Measurements from ENCODE around the gene RASSF9. TPM values are rescaled to one million over a fixed set of nuclear protein-coding genes. Genes with fewer than 3 reads are reported as not detected.
A peak's percentile ranks its signal among the peaks of the same experiment; 100 is the strongest.

Gene RASSF9
- total RNA-seq, 4 donors from 2014 or later = 1.2 to 3.6 (median 2.1) TPM

GRCh38 chr12:85833579-85833978 is 2.6 kb downstream of the RASSF9 start:
- intact Hi-C loops (cut with DNase I) = no loop called here
- H3K27me3 ChIP-seq = no peaks in the 10 kb centered on the region
- H3K9me3 ChIP-seq = no peaks in the 10 kb centered on the region
- no peak overlapping the region for H3K27ac ChIP-seq (replicated peaks in 1 of 4)
- H3K36me3 ChIP-seq = no peaks in the 10 kb centered on the region
- no peak for DNase-seq (ENCODE audit: extremely low spot score)
- H3K4me3 ChIP-seq = peak overlapping the region in 1 of 4 donors; percentile 3
- peaks cover 10 to 22% (median 16%) of the 10 kb centered on the region in 4 donors for H3K4me1 ChIP-seq
- no peak for TF ChIP-seq POLR2A (IDR thresholded peaks at IDR 0.05; ENCODE audit: low read depth)
- TF ChIP-seq EP300 (IDR thresholded peaks at IDR 0.05) = no peak
- TF ChIP-seq POLR2AphosphoS5 (IDR thresholded peaks at IDR 0.05) = no peak
- no peak for TF ChIP-seq CTCF (IDR thresholded peaks at IDR 0.05)

GRCh38 chr12:85831327-85831990 is 4.8 kb downstream of the RASSF9 start:
- Histone ChIP-seq H3K9me3 (no peaks in the 10 kb centered on the region), H3K4me1 (peaks cover 8 to 17% (median 10%) of the 10 kb centered on the region in 4 donors), H3K4me3 (no peak overlapping the region), H3K36me3 (no peaks in the 10 kb centered on the region), H3K27me3 (no peaks in the 10 kb centered on the region), H3K27ac (replicated peaks in 1 of 4) (no peak overlapping the region)
- intact Hi-C loops (cut with DNase I) = no loop called here
- no peak for TF ChIP-seq POLR2A (IDR thresholded peaks at IDR 0.05; ENCODE audit: low read depth)
- TF ChIP-seq POLR2AphosphoS5 (IDR thresholded peaks at IDR 0.05) = no peak
- TF ChIP-seq EP300 (IDR thresholded peaks at IDR 0.05) = no peak
- no peak for TF ChIP-seq CTCF (IDR thresholded peaks at IDR 0.05)
- 74% methylated on average over 2 of the region's 2 CpGs for WGBS
- no peak for DNase-seq (ENCODE audit: extremely low spot score)

GRCh38 chr12:85829391-85829790 is 6.8 kb downstream of the RASSF9 start:
- no peaks in the 10 kb centered on the region for H3K9me3 ChIP-seq
- intact Hi-C loops (cut with DNase I) = no loop called here

GRCh38 chr12:85828576-85828975 is 7.6 kb downstream of the RASSF9 start:
- no peaks in the 10 kb centered on the region for H3K9me3 ChIP-seq

More at GRCh38 chr12:85829391-85829790, 6.8 kb downstream of the RASSF9 start:
- peaks cover 0 to 7% (median 2%) of the 10 kb centered on the region in 4 donors for H3K4me1 ChIP-seq
- no peak overlapping the region for H3K4me3 ChIP-seq
- H3K36me3 ChIP-seq = no peaks in the 10 kb centered on the region
- 85% methylated on average over 2 of the region's 2 CpGs for WGBS
- DNase-seq (ENCODE audit: extremely low spot score) = no peak
- H3K27me3 ChIP-seq = no peaks in the 10 kb centered on the region
- no peak overlapping the region for H3K27ac ChIP-seq (replicated peaks in 1 of 4)
- TF ChIP-seq CTCF (IDR thresholded peaks at IDR 0.05) (no peak), POLR2A (IDR thresholded peaks at IDR 0.05; ENCODE audit: low read depth) (no peak), EP300 (IDR thresholded peaks at IDR 0.05) (no peak), POLR2AphosphoS5 (IDR thresholded peaks at IDR 0.05) (no peak)

More at GRCh38 chr12:85828576-85828975, 7.6 kb downstream of the RASSF9 start:
- peaks cover 0 to 4% (median 2%) of the 10 kb centered on the region in 4 donors for H3K4me1 ChIP-seq
- intact Hi-C loops (cut with DNase I) = no loop called here
- no peak overlapping the region for H3K27ac ChIP-seq (replicated peaks in 1 of 4)
- TF ChIP-seq POLR2A (IDR thresholded peaks at IDR 0.05; ENCODE audit: low read depth) = no peak
- TF ChIP-seq EP300 (IDR thresholded peaks at IDR 0.05) = no peak
- TF ChIP-seq POLR2AphosphoS5 (IDR thresholded peaks at IDR 0.05) = no peak
- no peak for TF ChIP-seq CTCF (IDR thresholded peaks at IDR 0.05)
- no peaks in the 10 kb centered on the region for H3K27me3 ChIP-seq
- 96% methylated on average over 1 of the region's 1 CpG for WGBS
- no peak for DNase-seq (ENCODE audit: extremely low spot score)
- no peak overlapping the region for H3K4me3 ChIP-seq
- H3K36me3 ChIP-seq = no peaks in the 10 kb centered on the region

All from esophagus muscularis mucosa (tissue), 4 donors.